HG03460 (cell line): ENCODE results near the gene STOX2.

ENCODE experiments used
- ATAC-seq: cut with Tn5 transposase; IDR thresholded peaks from one replicate; pipeline ENCODE4 v1.9.1; 2021; ENCODE audit not compliant: unreplicated experiment

The STOX2 gene

DNA sequence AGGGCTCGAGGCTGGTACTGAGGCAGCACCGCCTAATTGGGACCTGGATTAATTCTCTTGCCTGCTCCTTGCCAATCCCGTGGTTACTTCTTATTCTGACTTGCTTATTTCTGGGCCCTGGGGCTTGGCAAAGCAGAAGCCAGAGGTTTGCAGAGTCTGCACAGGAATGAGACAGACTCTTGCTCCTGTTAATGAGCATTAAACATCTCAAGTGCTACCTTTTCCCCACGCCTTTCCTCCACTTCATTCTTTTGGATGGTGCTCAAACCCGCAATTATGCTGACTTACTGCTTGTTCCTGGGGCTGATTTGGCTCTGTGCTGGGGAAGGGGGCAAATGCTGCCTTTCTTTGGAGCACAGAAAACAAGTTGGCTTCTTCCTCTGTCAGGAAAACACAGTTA is 16.5 kb upstream of the STOX2 start:
- no peak for ATAC-seq

DNA sequence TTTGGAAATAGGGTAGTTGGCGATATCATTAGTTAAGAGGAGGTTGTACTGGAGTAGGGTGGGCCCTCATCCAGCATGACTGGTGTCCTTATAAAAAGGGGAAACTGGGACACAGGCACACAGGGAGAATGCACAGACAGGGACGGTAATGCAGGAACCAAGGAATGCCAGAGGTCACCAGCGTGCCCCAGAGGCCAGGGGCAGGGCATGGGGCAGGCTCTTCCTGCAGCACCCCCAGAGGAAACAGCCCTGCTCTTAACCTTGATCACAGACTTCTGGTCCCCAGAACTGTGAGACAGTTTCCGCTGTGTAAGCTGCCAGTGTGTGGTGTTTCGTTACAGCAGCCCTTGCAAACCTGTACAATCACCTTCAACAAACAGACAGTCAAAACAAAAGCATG is 15.9 kb upstream of the STOX2 start:
- ATAC-seq = no peak

DNA sequence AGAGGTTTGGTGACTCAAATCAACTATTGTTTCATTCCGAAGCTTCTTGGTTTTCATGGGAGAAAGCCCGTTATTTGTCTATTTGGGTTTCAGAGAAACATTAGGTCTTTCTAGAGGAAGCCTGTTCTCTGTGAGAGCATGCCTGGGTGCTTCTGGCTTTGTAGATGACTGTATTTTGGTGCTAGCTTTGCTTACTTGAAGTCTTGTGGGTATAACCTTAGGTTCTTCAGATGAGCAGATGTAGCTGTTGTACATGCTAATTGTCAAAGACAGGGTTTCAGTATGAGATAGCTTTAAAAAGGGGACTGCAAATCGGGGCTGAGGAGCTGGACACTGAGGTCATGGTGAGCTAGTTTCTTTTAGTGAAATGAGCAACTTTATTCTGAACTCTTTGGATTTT is 7.9 kb upstream of the STOX2 start:
- ATAC-seq = no peak

DNA sequence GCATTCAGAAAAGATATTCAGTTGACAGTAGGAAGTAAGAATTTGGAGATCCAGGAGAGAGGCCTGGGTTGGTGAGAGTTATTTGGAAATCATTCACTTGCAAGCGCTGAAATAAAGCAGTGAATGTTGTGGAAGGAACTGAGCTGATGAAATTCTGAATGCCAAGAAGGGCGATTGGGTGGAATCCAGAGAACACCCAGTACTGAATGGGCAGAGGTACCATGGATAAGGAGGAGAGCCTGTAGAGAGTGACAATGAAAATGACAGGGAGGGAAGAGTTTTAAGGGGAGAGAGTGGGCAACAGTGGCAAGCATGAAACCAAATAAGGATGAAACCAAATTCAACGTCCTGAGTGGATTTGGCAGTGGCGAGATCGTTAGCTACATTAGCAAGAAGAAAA is 6.7 kb upstream of the STOX2 start:
- no peak for ATAC-seq

DNA sequence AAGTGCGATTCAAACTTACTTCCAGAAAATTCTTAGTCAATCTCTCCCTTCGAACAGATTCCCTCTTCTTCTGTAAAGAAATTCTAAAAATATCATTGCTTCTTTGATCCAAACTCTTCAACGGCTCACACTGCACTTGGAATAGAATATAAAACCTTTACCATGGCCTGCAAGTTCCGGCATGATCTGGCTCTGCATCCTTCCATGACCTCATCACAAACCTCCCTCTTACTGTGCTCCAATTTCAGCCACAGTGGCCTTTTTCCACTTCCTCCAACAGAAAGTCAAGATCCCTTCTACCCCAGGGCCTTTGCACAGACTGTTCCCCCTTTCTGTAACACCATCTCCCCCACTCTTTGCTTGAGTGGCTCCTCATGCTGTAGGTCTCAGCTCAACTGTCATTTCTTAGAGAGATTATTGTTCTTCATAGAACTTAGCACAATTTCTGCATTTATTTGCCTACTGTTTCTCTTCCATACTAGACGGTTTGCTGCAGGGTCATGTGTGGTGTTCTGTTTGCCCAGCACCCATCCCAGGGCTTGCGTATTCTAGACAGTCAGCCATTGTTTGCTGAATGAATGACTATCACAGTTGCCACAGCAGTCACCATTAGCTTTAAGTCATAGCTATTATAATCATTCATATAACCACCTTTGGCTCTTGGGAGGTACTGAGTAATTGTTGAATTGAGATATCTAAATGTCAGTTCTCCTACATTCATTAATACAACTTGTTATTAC is 1.9 kb upstream of the STOX2 start:
- ATAC-seq = no peak

DNA sequence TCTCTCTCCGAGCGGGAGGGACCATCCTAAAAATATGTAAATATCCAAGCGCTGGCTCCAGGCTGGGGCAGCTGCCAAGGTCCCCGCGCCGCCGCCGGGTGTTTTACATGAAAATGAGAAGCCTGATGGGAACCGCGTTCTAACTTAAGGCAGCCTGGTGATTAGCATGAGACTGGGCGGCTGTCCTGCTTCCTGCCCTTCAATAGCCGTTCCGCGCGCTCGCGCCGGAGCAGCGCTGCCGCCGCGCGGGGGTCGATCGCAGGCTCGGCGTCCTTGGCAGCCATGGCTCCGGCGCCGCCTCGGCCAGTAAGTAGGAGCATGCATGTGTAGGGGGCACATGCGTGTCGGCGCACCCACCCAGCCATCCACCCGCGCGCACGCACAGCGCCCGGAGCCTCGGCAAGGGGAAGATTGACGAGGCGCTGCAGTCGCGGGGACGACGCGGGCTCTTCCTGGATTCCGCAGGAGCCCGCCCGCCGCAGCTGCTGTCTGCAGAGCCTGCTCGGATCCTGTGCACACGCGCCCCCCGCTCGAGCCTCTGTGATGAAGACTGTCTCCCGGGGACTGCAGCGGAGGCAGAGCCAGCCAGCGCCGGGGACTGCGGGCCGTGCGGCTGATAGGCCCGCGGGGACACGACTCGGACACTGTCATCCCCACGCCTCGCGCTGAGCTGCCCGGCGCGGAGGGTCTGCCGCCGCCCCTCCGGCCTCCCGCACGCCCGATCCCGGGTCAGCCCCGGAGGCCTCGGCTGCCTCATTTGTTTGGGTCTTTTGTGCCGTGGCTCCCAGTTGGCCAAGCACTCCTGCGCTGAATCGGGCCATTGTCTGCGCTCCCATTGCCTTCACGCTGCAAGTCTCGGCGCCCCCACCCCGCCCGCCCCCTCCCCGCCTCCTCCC is 734 bp downstream of the STOX2 start:
- ATAC-seq = no peak

DNA sequence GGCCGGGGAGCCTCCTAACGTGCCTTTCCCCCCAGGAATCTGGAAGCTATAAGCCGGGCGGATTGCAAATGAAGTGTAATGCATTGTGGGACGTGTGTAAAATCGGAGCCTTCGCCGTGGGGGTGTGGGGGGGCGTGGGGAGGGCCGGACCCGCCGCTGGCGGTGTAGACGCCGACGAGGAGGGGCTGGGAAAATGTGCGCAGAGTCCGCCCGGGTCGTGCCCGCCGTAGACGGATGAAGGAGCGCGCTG is 1.3 kb downstream of the STOX2 start:
- ATAC-seq = no peak

DNA sequence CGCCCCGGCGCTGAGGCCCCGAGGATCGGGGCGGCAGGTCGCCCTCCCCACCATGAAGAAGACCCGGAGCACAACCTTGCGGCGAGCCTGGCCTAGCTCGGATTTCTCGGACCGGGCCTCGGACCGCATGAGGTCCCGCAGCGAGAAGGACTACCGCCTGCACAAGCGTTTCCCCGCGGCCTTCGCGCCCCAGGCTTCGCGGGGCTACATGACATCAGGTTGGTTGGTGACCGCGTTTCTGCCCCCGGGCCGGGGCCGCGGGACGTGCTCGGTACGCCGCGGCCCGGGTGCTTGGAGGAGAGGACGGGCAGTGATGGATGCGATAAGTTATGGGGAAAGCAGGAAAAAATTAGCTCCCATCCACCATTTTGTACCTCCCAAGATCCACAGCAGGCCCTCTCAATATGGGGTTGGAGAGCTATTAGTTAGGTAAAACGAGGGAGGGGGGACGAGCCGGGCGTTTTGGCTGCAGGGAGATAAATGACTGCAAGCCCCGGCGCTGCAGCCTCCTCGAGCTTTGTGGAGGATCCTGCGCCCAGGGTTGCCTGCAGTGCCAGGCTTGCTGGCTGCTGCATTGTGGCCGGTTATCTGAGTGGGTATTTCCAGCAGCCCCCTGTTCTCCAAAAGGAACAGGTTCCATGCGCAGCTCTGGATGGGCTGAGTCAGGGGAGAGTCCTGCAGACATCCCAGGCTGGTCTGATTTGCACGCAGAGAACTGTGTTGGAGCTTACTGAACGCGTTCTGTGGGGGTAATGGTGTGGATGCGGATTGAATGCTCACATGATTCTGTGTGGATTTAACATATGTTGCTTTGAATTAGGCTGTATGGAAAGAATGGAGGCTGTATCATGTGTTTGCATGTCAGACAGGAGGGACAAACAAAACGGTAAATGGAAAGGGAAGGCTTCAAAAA is 1.9 kb downstream of the STOX2 start:
- no peak for ATAC-seq

DNA sequence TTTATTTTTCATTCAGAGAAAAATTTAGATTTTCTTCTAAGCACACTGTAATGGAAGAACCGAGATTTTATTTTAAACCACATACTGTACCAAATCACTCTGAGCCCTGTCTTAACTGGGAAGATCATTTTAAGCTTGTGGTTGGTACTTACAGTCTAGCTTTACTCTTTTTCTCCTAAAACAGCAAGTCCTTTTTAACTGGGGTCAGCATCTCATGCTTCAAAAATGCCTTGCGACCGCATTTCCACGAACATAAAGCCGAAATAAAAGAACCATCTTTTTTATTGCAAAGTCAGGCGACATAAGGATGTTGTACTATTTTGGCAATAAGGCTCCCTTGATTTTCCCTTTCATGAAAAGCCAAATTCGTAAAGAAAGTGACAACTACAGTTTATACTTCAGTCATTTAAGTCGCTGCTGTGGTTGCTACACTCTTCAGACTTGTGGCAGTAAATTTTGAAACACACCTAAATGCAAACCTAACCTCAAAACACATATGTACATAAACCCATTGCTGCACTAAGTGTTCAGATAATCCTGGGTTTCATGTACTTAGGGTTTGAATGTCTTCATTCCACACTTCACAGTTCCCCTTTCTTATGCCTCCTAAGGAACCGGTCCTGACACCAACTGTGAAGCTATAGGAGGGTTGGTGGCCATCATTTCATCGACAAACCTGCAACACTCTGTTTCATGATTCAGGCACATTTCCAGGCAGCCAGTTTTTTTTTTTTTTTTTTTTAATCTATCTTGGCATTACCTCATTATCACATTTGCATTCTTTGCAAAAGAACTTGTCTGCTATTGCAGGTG is 3.0 kb downstream of the STOX2 start:
- ATAC-seq = no peak

DNA sequence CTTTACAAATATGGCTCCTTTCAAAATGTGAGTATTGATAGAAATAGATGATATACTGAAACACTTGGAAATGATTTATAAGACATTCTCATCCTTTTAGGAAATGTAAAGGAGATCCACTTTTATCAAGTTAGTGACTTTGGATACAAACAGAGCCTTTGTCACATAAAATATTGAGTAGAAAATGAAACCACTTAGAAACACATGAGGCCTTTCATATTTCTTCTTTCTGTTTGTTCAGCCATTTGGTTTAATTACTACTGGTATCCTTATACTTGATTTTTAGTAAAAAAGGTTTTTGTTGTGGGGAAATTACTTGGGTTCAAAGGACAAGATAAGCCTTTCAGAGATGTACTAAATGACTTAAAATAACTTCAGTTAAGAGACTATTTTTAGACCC is 4.1 kb downstream of the STOX2 start:
- no peak for ATAC-seq

DNA sequence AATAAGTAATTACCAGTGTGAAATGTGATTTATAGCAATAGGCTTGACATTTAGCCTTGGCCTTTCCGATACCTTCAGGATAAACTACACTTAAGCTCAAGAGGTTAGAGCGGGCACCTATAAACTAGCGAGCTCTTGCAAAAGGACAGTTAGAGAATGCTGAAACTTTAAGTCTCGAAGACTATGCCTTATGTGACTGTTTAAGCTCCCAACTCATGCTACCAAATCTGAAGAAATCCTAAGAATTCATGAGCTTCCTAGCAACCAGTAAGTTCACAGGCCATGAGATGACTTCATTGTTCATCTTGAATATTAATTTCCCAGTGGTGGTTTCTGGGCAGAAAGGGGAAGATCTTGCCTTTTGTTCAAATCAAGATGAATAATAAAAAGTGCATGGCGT is 4.7 kb downstream of the STOX2 start:
- no peak for ATAC-seq

DNA sequence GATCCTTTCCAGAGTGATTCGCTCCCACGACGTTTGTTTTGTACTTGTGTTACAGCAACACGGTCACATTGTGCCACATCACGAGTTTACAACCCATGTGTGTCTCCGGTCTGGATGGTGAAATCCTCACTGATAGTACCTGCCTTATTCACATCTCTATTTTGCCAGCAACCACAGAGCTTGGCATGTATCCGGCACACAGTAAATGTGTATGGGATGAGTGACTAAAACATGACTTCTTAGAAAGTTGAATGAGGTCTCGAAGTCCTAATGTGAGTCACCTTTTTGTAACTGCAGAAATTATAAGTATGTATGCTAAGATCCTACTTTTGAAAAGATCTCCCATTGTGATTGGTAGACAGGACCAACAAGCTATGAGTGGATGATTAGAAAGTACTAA is 7.5 kb downstream of the STOX2 start:
- ATAC-seq = no peak

DNA sequence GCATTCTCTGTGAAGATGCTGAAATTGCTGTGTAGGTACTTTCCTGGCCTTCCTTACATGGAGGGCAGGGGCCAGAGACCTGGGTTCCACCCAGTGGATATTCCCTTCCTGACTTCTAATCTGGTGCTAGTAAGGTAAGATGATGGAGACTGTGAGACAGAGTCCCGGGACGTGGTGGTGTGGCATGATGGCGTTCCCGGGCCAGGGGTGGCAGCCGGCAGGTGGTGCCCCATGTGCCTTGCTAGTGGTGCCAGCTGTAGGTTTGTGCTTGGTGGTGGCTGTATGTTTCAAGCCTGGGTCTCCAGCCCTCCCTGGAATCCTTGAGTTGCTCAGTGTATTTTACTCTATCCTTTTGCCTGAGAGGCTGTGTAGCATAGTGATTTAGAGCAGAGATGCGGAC is 10.9 kb downstream of the STOX2 start:
- no peak for ATAC-seq

DNA sequence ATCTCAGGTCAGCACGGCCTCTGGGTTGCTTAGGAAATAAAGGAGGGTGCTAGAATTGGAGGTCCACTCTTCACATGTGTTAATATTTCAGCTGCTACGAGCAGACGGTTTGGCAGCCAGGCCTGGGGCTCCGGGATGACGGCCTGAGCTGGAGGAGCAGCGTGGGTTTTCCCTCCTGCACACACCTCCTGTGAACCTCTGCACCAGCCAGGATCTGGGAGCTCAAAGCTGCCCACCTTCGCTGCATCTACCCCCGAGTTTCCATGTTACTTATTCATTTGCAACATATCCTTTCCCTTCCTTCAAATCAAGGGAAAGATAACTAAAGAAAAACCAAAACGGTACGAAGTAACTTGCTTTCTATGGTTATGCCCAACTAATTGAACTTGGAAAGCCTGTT is 13.6 kb downstream of the STOX2 start:
- ATAC-seq = no peak

DNA sequence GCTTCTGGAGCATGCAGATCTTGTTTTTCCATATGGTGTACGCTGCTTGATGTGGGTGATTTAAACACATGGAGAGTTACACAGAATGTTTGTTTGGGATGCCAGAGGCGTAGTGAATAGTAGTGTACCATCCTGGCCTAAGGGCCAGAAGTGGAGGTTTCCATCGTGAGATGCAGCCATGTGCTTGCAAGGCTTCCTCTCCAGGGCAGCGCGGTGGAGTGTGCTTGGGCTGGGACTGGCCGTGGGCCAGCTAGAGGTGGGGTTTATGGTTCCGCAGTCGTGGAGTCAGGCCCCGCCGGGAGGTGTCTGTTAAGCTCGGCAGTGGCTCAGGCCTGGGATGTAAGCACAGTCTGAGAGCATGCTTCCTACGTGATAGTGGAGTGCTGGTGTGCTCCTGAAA is 14.0 kb downstream of the STOX2 start:
- ATAC-seq = no peak

DNA sequence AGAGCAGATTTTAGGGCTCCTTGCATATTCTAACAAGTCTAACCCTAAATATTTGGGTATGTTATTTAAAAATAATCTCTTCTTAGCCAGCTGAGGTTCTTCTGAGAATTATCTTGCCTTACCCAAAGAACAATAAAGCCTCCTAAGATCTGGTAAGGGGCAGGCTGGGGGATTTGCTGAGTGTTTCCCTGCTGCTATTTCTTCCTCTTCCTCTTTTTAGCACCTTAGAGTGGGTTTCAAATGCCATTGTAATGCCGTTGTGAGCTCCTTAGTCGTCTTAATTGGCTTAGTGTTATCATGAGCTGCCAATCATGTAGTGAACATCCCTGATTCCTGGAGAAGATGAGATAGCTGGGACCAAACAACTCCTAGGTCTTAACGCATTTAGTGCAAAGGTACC is 15.4 kb downstream of the STOX2 start:
- ATAC-seq = no peak

DNA sequence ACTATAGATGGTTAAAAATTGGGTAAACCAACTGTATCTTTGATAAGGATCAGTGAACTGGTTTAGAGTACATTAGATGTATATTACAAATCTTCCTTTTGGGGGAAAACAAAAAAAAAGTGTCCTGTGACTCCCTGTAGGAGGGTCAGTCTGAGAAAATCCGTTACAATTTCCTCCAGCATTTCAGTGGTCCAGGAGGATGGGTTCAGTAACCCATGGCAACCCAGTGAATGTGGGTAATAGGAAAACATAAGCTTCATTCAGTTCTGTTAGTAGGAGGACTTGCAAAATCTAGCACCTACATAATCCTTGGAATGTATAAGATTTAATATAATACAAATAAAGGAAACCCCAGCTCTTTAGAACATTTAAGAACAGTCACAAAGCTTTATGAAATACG is 16.2 kb downstream of the STOX2 start:
- no peak for ATAC-seq

DNA sequence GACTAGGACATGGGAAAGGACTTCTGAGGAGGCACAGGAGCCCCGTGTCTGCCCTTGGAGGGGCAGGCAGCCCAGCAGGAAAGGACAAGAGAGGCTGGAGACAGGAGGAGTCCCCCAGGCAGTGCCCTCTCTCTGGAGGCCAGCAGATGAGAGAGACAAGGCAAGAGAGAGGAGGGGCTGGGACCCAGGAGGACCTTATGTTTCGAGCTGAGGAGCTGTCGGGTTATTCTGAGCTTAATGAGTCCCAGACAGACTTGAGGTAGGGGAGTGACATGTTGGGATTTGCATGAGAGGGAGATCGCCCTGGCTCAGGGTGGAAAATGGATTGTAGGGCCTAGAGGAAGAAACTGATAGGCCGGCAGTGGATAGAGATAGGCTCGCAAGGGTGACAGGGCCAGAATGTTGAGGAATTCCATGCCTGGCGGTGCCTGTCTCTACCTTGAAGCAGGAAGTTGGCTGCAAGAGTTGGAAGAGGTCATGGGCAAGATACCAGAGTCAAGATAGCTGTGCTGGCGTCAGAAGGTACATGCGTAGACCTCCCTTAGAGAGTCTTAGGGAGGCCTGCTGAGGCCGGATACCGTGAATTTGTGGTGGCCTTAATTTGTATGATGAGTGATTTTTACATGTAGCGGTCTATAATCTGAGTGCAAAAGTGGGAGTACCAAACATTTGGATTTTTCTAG is 19.4 kb downstream of the STOX2 start:
- no peak for ATAC-seq

DNA sequence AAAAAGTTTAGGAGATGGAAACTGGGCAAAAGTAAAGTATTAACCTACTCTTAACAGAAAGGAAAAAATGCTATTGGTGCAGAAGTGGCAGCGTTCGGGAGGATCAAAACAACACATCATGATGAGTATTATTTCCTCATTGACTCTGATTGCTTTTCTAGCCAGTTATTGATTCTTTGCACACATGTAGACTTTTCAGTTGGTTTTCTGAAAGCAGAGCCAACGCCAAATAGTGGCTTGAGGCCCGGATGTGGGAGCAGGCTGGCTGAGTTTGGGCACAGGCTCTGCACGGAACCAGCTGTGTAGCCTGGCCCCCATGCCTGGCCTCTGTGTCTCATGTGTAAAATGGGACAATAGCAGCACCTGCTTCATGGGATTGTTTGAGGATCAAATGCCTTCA is 21.8 kb downstream of the STOX2 start:
- no peak for ATAC-seq

DNA sequence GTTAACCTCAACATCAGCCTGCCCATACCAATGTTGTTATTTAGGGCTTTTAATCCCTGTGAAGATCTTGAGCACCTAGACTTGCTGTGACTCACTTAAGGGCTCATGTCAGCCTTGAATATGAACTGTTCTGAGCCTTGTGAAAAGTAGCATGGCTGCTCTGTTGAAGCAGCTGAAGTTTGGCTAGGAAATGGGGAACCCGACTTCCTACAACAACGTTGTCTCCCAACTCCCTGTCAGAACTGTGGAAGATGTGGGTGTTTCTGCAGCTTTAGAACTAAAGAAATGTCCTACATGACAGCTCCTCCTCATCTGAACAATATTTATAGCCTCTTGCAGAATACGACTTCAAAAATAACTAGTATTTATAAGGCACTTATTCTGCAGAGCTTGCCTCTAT is 27.5 kb downstream of the STOX2 start:
- ATAC-seq = no peak
